GM12878 (cell line): ENCODE results near the gene SMAGP. TPM values are rescaled to one million over a fixed set of nuclear protein-coding genes. Genes with fewer than 3 reads are reported as not detected.

Experiments used
- ATAC-seq: fragments of 200-7000 bp; cut with Tn5 transposase; 3 replicates; pipeline ENCODE4 v1.9.1; 2020; ENCODE audit warnings: mild to moderate bottlenecking, moderate library complexity
- BruUV-seq: library from RNA; stranded (reverse); fragments of 400-500 nt; replicated peaks from 2 replicates; lab custom pipeline; 2021; lab: Mats Ljungman, UMichigan
- CTCF ChIA-PET: fragments of 300-600 bp; sonication (Branson Sonifier 250); formaldehyde crosslinking; extraction: SDS; loops from one replicate; lab custom pipeline; 2021; ENCODE audit warnings: inconsistent platforms; lab: Yijun Ruan, JAX
- POLR2A ChIA-PET: fragments of 350-600 bp; formaldehyde crosslinking; extraction: SDS; loops from one replicate; lab custom pipeline; 2021; ENCODE audit warnings: inconsistent platforms; lab: Charles Lee
- RAD21 ChIA-PET: fragments of 300-600 bp; sonication (Branson Sonifier 250); formaldehyde crosslinking; loops from one replicate; lab custom pipeline; 2023; ENCODE audit warnings: antibody characterized with exemption; ENCODE audit not compliant: unreplicated experiment; lab: Charles Lee
- SMC1A ChIA-PET: fragments of 300-600 bp; sonication (Branson Sonifier 250); formaldehyde crosslinking; loops from one replicate; lab custom pipeline; 2023; ENCODE audit not compliant: unreplicated experiment, uncharacterized antibody; lab: Charles Lee
- DNase-seq: peaks from one replicate; pipeline ENCODE4 v3.0.0-alpha.2; 2011; ENCODE audit warnings: low read depth, low spot score
- FAIRE-seq: peaks from 3 replicates; lab custom pipeline; 2011; peaks lifted over from hg19 to GRCh38; lab: Jason Lieb, UNC
- H2AFZ ChIP-seq: 2 replicates; pipeline ENCODE4 v1.6.0; 2011; ENCODE audit warnings: low read depth, low read length, control low read depth; ENCODE audit not compliant: control insufficient read depth
- H3K27ac ChIP-seq: 2 replicates; pipeline ENCODE4 v1.5.1; 2011; ENCODE audit warnings: control low read depth; ENCODE audit not compliant: control insufficient read depth, insufficient read depth
- H3K27me3 ChIP-seq, 2 experiments: replicated peaks in 1 of 2; 2 replicates each; pipeline versions ENCODE4 v1.6.0 to v1.6.1; 2011; ENCODE audit warnings: low read length in 1 of 2; ENCODE audit not compliant: control insufficient read depth in 2 of 2, insufficient read depth in 2 of 2
- H3K36me3 ChIP-seq, 2 experiments: 2 replicates each; pipeline ENCODE4 v1.5.1; 2011; ENCODE audit warnings: low read length in 1 of 2; ENCODE audit not compliant: control insufficient read depth in 2 of 2, insufficient read depth in 2 of 2
- H3K4me1 ChIP-seq: 2 replicates; pipeline ENCODE4 v1.6.1; 2011; ENCODE audit warnings: mild to moderate bottlenecking, low read length, moderate library complexity, mixed read lengths; ENCODE audit not compliant: control insufficient read depth, insufficient read depth
- H3K4me2 ChIP-seq: 2 replicates; pipeline ENCODE4 v1.6.0; 2011; ENCODE audit warnings: control low read depth; ENCODE audit not compliant: control insufficient read depth, insufficient read depth
- H3K4me3 ChIP-seq: fragments of 200-600 bp; sonication (generic); 2 replicates; pipeline ENCODE4 v1.5.1; 2016
- H3K79me2 ChIP-seq: 2 replicates; pipeline ENCODE4 v1.6.0; 2011; ENCODE audit warnings: low read length; ENCODE audit not compliant: control insufficient read depth, insufficient read depth
- H3K9ac ChIP-seq: 2 replicates; pipeline ENCODE4 v1.8.0; 2011; ENCODE audit warnings: low read length, control low read depth, mixed read lengths; ENCODE audit not compliant: control insufficient read depth, insufficient read depth
- H3K9me3 ChIP-seq: replicated peaks from 3 replicates; pipeline ENCODE4 v1.5.1; 2011; ENCODE audit warnings: mild to moderate bottlenecking, low read length; ENCODE audit not compliant: control insufficient read depth, insufficient read depth
- H4K20me1 ChIP-seq: 2 replicates; pipeline ENCODE4 v1.6.0; 2011; ENCODE audit not compliant: control insufficient read depth, insufficient read depth
- ETV6 ChIP-seq, 2 experiments: fragments of 450-650 bp in 1 of 2; IDR thresholded peaks in 1 of 2; conservative IDR thresholded peaks in 1 of 2; 2 replicates each; pipeline ENCODE4 v1.6.1; 2014; ENCODE audit warnings: antibody characterized with exemption in 1 of 2, borderline replicate concordance in 1 of 2, low read depth in 1 of 2, mild to moderate bottlenecking in 1 of 2, moderate library complexity in 1 of 2
- RBBP5 ChIP-seq: fragments of 200-600 bp; sonication (generic); conservative IDR thresholded peaks from 2 replicates; pipeline ENCODE4 v1.6.1; 2016
- TCF7 ChIP-seq: IDR thresholded peaks from 2 replicates; pipeline ENCODE4 v1.6.1; 2014; ENCODE audit warnings: antibody characterized with exemption, borderline replicate concordance
- WGBS: methylation state at CpG from one replicate; pipeline ENCODE4 v1.1.6; 2016; ENCODE audit warnings: low lambda C conversion rate; ENCODE audit not compliant: insufficient replicate concordance, insufficient coverage; ENCODE audit errors: missing lambda C conversion rate; 5-methylcytosine and 5-hydroxymethylcytosine counted together
- in situ Hi-C: fragments of 300-500 bp; cut with MboI; formaldehyde crosslinking; loops from 9 replicates; pipeline ENCODE4 v1.14.3; 2018; ENCODE audit warnings: mixed read lengths
- intact Hi-C: fragments of 100-400 bp; cut with micrococcal nuclease; formaldehyde crosslinking; loops from one replicate; pipeline ENCODE4 v1.14.2; 2022; ENCODE audit not compliant: unreplicated experiment
- polyA plus RNA-seq, 11 experiments: library from polyadenylated mRNA; depleted of rRNA in 4 of 11; unstranded in 6 of 11; stranded (reverse) in 5 of 11; fragments of >200 nt; fragmentation: Nextera tagmentation in 4 of 11; fragmentation: Illumina TruSeq in 1 of 11; extraction: Ambion mirVana in 4 of 11; extraction: Trizol in 1 of 11; gene quantifications; 1 replicate in 1 of 11; 2 replicates in 10 of 11; pipeline versions ENCODE4 v1.2.1 to v1.2.3, GENCODE V29; 2011 to 2016; ENCODE audit warnings: inconsistent platforms in 2 of 11, missing spikeins in 2 of 11, low read depth in 1 of 11
- total RNA-seq, 4 experiments: library from RNA; depleted of rRNA in 3 of 4; stranded (reverse); fragments of >200 nt in 3 of 4; fragmentation: Illumina TruSeq in 1 of 4; extraction: Trizol in 1 of 4; gene quantifications; 2 replicates each; pipeline versions ENCODE4 v1.2.1 to v1.2.3, GENCODE V29; 2013 to 2021
- TF ChIP-seq, protein P1 (sequence below): fragments of 150-350 bp; IDR thresholded peaks from 2 replicates; pipeline ENCODE4 v1.6.1; 2016; ENCODE audit warnings: low read depth, low read length

SMAGP gene
- total and polyA plus RNA-seq, 10 of the 15 experiments (the other 5 are each of a cell fraction or from before 2014, with no cell fraction given) = 0.42 to 7.1 (median 3.9) TPM

DNA sequence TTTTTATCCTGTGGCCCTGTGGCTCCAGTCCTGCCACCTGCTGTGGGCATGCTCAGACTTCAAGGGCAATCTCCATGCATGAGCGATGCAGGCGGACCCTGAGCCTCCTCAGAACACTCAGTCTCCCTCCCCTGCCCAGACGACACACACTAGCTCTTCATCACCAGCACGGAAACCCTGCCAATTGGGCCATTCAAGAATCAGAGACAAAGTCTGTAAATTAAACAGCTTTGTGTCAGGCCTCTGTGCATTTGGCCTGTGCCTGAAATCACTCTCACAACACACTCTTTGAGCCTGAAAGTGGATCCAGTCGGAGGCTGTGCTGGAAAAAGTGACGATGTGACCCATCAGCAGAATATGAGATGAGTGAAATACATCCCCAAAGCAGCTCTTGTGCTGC is 64.9 kb downstream of the SMAGP start:
- no TSS peak for BruUV-seq
- H3K4me3 ChIP-seq = no peak overlapping the region
- ATAC-seq = no peak
- no peaks in the 10 kb centered on the region for H4K20me1 ChIP-seq
- no peak overlapping the region for H3K9ac ChIP-seq
- H3K27ac ChIP-seq = no peak overlapping the region
- no peak overlapping the region for H3K4me2 ChIP-seq
- ChIA-PET POLR2A (interaction anchor here (0.6 kb wide), 1 partner anchor 390 kb away, joined by 3 read pairs; no protein-coding TSS in a partner anchor), CTCF (no interaction called here), SMC1A (interaction anchor here (0.8 to 1.2 kb wide), 2 partner anchors 13 to 136 kb away, joined by 3 to 4 read pairs; partner anchors contain the start of gene POU6F1)
- H2AFZ ChIP-seq = no peak overlapping the region
- no peaks in the 10 kb centered on the region for H3K9me3 ChIP-seq
- intact Hi-C loops = no loop called here
- H3K79me2 ChIP-seq = no peaks in the 10 kb centered on the region
- in situ Hi-C loops = no loop called here
- H3K27me3 ChIP-seq = no peaks in the 10 kb centered on the region
- no peaks in the 10 kb centered on the region; the same call in 1 of the 2 replicates for H3K4me1 ChIP-seq
- TF ChIP-seq TCF7 = no peak
- no peak for TF ChIP-seq ETV6 (conservative IDR thresholded peaks at IDR 0.05 in 1 of 2, IDR thresholded peaks at IDR 0.05 in 1 of 2; ENCODE audit: borderline replicate concordance in 1 of 2, low read depth in 1 of 2)
- TF ChIP-seq, protein P1, sequence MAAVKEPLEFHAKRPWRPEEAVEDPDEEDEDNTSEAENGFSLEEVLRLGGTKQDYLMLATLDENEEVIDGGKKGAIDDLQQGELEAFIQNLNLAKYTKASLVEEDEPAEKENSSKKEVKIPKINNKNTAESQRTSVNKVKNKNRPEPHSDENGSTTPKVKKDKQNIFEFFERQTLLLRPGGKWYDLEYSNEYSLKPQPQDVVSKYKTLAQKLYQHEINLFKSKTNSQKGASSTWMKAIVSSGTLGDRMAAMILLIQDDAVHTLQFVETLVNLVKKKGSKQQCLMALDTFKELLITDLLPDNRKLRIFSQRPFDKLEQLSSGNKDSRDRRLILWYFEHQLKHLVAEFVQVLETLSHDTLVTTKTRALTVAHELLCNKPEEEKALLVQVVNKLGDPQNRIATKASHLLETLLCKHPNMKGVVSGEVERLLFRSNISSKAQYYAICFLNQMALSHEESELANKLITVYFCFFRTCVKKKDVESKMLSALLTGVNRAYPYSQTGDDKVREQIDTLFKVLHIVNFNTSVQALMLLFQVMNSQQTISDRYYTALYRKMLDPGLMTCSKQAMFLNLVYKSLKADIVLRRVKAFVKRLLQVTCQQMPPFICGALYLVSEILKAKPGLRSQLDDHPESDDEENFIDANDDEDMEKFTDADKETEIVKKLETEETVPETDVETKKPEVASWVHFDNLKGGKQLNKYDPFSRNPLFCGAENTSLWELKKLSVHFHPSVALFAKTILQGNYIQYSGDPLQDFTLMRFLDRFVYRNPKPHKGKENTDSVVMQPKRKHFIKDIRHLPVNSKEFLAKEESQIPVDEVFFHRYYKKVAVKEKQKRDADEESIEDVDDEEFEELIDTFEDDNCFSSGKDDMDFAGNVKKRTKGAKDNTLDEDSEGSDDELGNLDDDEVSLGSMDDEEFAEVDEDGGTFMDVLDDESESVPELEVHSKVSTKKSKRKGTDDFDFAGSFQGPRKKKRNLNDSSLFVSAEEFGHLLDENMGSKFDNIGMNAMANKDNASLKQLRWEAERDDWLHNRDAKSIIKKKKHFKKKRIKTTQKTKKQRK = no peak
- TF ChIP-seq RBBP5 = no peak
- TF ChIP-seq, all 136 proteins: peak for 0
- H3K36me3 ChIP-seq = no peaks in the 10 kb centered on the region
- no peak for FAIRE-seq
- 91% methylated on average over 6 of the region's 6 CpGs for WGBS
- no peak for DNase-seq
- RAD21 ChIA-PET = no interaction called here
